Endothelial cell of umbilical vein (primary cell): Measurements from ENCODE around the gene CEACAM1. TPM values are rescaled to one million over a fixed set of nuclear protein-coding genes. Genes with fewer than 3 reads are reported as not detected.
"Not testable (repeated sequence)": the region's sequence is repeated elsewhere in the genome, so short reads cannot be mapped to it uniquely, and the experiment has no call there.

Experiments used
- BruUV-seq: library from RNA; stranded (reverse); fragments of 400-500 nt; replicated peaks from 2 replicates; lab custom pipeline; 2021; lab: Mats Ljungman, UMichigan
- CTCF ChIA-PET: fragments of 300-600, 350-600 bp; sonication (Branson Sonifier 250); formaldehyde crosslinking; loops from one replicate; lab custom pipeline; 2021; ENCODE audit warnings: antibody characterized with exemption, inconsistent platforms; lab: Charles Lee
- POLR2A ChIA-PET: fragments of 300-600, 350-600 bp; sonication (Branson Sonifier 250); formaldehyde crosslinking; loops from one replicate; lab custom pipeline; 2021; ENCODE audit warnings: antibody characterized with exemption, inconsistent platforms; lab: Charles Lee
- DNase-seq: peaks from one replicate; pipeline ENCODE4 v3.0.0-alpha.2; 2011; ENCODE audit warnings: low read depth, low spot score
- FAIRE-seq: peaks from 2 replicates; lab custom pipeline; 2011; peaks lifted over from hg19 to GRCh38; lab: Jason Lieb, UNC
- H2AFZ ChIP-seq: 2 replicates; pipeline ENCODE4 v1.6.0; 2012; ENCODE audit warnings: low read depth, low read length, control low read depth, inconsistent platforms
- H3K27ac ChIP-seq: 2 replicates; pipeline ENCODE4 v1.5.1; 2011; ENCODE audit warnings: low read depth, mild to moderate bottlenecking, control low read depth, low read length, moderate library complexity; ENCODE audit not compliant: insufficient read depth
- H3K27me3 ChIP-seq, 2 experiments: 2 replicates each; pipeline versions ENCODE4 v1.6.0 to v1.6.1; 2011; ENCODE audit warnings: low read length in 2 of 2, mixed read lengths in 1 of 2; ENCODE audit not compliant: control insufficient read depth in 2 of 2, insufficient read depth in 2 of 2
- H3K36me3 ChIP-seq, 2 experiments: 2 replicates in 1 of 2; 3 replicates in 1 of 2; pipeline ENCODE4 v1.5.1; 2011; ENCODE audit warnings: low read length in 2 of 2, mild to moderate bottlenecking in 1 of 2, moderate library complexity in 1 of 2; ENCODE audit not compliant: control insufficient read depth in 2 of 2, insufficient read depth in 2 of 2; ENCODE audit errors: extremely low read depth in 1 of 2
- H3K4me1 ChIP-seq: 3 replicates; pipeline ENCODE4 v1.5.1; 2011; ENCODE audit warnings: mild to moderate bottlenecking, low read length; ENCODE audit not compliant: control insufficient read depth, insufficient read depth; ENCODE audit errors: extremely low read depth
- H3K4me2 ChIP-seq: 2 replicates; pipeline ENCODE4 v1.6.1; 2011; ENCODE audit warnings: low read length, control low read depth, mixed read lengths; ENCODE audit not compliant: insufficient read depth
- H3K4me3 ChIP-seq, 3 experiments: fragments of 200-600 bp in 1 of 3; sonication (generic), shearing (Covaris generic) in 1 of 3; replicated peaks in 1 of 3; 2 replicates each; pipeline ENCODE4 v1.5.1; 2011 to 2016; ENCODE audit warnings: control low read depth in 3 of 3, low read length in 3 of 3, mild to moderate bottlenecking in 2 of 3, inconsistent platforms in 1 of 3, low read depth in 1 of 3, moderate library complexity in 1 of 3; ENCODE audit not compliant: insufficient read depth in 1 of 3
- H3K79me2 ChIP-seq: 2 replicates; pipeline ENCODE4 v1.6.0; 2012; ENCODE audit warnings: low read length, inconsistent platforms; ENCODE audit not compliant: control insufficient read depth, insufficient read depth
- H3K9ac ChIP-seq: replicated peaks from 2 replicates; pipeline ENCODE3; 2011; ENCODE audit warnings: low read length, control low read depth; ENCODE audit not compliant: insufficient read depth; ENCODE audit errors: extremely low read depth
- H3K9me1 ChIP-seq: replicated peaks from 3 replicates; pipeline ENCODE4 v1.6.0; 2011; ENCODE audit warnings: mild to moderate bottlenecking, low read length; ENCODE audit not compliant: control insufficient read depth, insufficient read depth; ENCODE audit errors: extremely low read depth
- H3K9me3 ChIP-seq: replicated peaks from 2 replicates; pipeline ENCODE4 v1.5.1; 2012; ENCODE audit warnings: low read length, inconsistent platforms; ENCODE audit not compliant: control insufficient read depth, insufficient read depth
- H4K20me1 ChIP-seq: replicated peaks from 2 replicates; pipeline ENCODE3; 2011; ENCODE audit warnings: mild to moderate bottlenecking, low read length; ENCODE audit not compliant: control insufficient read depth, insufficient read depth; ENCODE audit errors: extremely low read depth
- FOS ChIP-seq: IDR thresholded peaks from 2 replicates; pipeline ENCODE4 v1.6.1; 2011; ENCODE audit warnings: mild to moderate bottlenecking, low read length, moderate library complexity, borderline replicate concordance; ENCODE audit not compliant: insufficient read depth
- MYC ChIP-seq: IDR thresholded peaks from one replicate; pipeline ENCODE4 v1.6.1; 2011; ENCODE audit warnings: mild to moderate bottlenecking, low read depth, low read length
- POLR2A ChIP-seq: IDR thresholded peaks from 2 replicates; pipeline ENCODE4 v1.6.1; 2012; ENCODE audit warnings: low read depth, mild to moderate bottlenecking, control low read depth, low read length
- POLR2AphosphoS5 ChIP-seq: IDR thresholded peaks from 2 replicates; pipeline ENCODE4 v1.6.1; 2012; ENCODE audit warnings: low read depth, mild to moderate bottlenecking, control low read depth, low read length, moderate library complexity; ENCODE audit not compliant: insufficient read depth
- dilution Hi-C: fragments of 300-500 bp; cut with MboI; formaldehyde crosslinking; loops from one replicate; pipeline ENCODE4 v1.15.0; 2019; ENCODE audit warnings: low sequenced_read_pairs; ENCODE audit not compliant: extremely low pct_ligation_motif_present
- intact Hi-C: fragments of 100-400 bp; cut with micrococcal nuclease; formaldehyde crosslinking; loops from one replicate; pipeline ENCODE4 v1.10.0; 2022
- polyA plus RNA-seq, 4 experiments: library from polyadenylated mRNA; depleted of rRNA in 3 of 4; stranded (reverse) in 3 of 4; unstranded in 1 of 4; fragments of >200 nt; gene quantifications; 2 replicates each; pipeline versions ENCODE4 v1.2.1 to v1.2.3, GENCODE V29; 2011 to 2012; ENCODE audit warnings: missing spikeins in 1 of 4
- total RNA-seq: library from RNA; stranded (reverse); gene quantifications from 2 replicates; pipeline ENCODE4 v1.2.3, GENCODE V29; 2021
- TF ChIP-seq, protein P1 (sequence below): IDR thresholded peaks from 2 replicates; pipeline ENCODE4 v1.6.1; 2011; ENCODE audit not compliant: insufficient read depth, insufficient read length

The CEACAM1 gene
- total and polyA plus RNA-seq, 2 donors (not counting 3 experiments of a cell fraction or from before 2014, with no cell fraction given) = 3.5 to 3.6 TPM

DNA sequence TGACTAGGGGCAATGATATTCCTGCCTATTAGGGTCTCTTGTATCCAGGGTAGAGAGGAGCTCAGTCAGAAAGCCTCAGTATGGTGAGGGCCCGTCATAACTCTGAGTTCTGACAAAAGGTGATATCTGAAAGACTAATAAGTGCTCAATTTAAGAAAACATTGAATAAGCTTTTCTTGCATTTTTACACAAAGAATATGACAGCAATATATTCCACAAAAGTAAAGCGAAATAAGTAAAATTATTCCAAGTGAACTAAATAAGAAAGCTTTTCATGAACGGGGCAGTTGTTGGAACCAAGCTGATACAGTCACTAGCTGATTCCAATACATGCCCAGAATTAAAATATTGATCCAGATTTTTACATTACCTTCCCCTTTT, 40.5 kb downstream of the CEACAM1 start:
- no peaks in the 10 kb centered on the region for H4K20me1 ChIP-seq
- DNase-seq = no peak
- no TSS peak for BruUV-seq
- no peaks in the 10 kb centered on the region for H3K27me3 ChIP-seq
- ChIA-PET CTCF (interaction anchor here (1.5 to 1.9 kb wide), 2 partner anchors 11 to 47 kb away, joined by 3 to 7 read pairs; no protein-coding TSS in a partner anchor), POLR2A (interaction anchor here (0.9 kb wide), 1 partner anchor 41 kb away, joined by 3 read pairs; the partner anchor contains the start of gene CEACAM1)
- H3K27ac ChIP-seq = no peak overlapping the region
- no peak overlapping the region for H3K4me3 ChIP-seq
- intact Hi-C loops (no loop called here), dilution Hi-C loops (no loop called here)
- TF ChIP-seq, protein P1, sequence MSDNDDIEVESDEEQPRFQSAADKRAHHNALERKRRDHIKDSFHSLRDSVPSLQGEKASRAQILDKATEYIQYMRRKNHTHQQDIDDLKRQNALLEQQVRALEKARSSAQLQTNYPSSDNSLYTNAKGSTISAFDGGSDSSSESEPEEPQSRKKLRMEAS = no peak
- no peaks in the 10 kb centered on the region for H3K9me3 ChIP-seq
- no peak overlapping the region for H3K4me2 ChIP-seq
- no peaks in the 10 kb centered on the region for H3K79me2 ChIP-seq
- H3K9me1 ChIP-seq = no peaks in the 10 kb centered on the region
- no peak overlapping the region for H2AFZ ChIP-seq
- no peak for FAIRE-seq
- no peaks in the 10 kb centered on the region for H3K36me3 ChIP-seq
- H3K4me1 ChIP-seq = no peaks in the 10 kb centered on the region
- H3K9ac ChIP-seq = no peak overlapping the region

DNA sequence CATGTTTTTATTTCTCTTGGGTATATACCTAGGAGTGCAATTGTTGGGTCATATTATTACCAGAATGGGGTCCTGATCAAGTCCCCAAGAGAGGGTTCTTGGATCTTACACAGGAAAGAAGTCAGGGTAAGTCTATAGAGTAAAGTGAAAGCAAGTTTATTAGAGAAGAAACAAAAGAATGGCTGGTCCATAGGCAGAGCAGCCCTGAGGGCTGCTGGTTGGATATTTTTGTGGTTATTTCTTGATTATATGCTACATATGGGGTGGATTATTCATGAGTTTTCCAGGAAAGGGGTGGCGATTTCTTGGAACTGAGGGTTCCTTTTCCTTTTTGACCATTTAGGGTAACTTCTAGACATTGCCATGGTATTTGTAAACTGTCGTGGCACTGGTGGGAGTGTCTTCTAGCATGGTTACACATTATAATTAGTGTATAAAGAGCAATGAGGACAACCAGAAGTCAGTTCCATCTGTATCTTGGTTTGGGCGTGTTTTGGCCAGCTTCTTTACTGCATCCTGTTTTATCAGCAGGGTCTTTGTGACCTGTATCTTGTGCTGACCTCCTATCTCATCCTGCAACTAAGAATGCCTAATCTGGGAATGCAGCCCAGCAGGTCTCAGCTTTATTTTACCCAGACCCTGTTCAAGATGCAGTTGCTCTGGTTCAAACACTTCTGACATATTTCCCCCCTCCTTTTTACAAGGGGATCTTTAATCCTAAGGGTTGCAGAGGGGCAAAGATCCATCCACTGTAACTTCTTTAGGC, 41.1 kb downstream of the CEACAM1 start:
- no peak overlapping the region for H3K4me2 ChIP-seq
- H3K27me3 ChIP-seq = no peaks in the 10 kb centered on the region
- no peaks in the 10 kb centered on the region for H3K79me2 ChIP-seq
- intact Hi-C loops = no loop called here
- no peak for TF ChIP-seq POLR2A
- TF ChIP-seq, protein P1 = no peak
- TF ChIP-seq FOS = no peak
- no peak for TF ChIP-seq POLR2AphosphoS5
- TF ChIP-seq MYC = no peak
- dilution Hi-C loops = no loop called here
- no peaks in the 10 kb centered on the region for H3K36me3 ChIP-seq
- no peak overlapping the region for H2AFZ ChIP-seq
- no peaks in the 10 kb centered on the region for H3K4me1 ChIP-seq
- H3K27ac ChIP-seq = no peak overlapping the region
- ChIA-PET POLR2A (interaction anchor here (0.9 kb wide), 1 partner anchor 41 kb away, joined by 3 read pairs; the partner anchor contains the start of gene CEACAM1), CTCF (interaction anchor here (1.5 to 1.9 kb wide), 2 partner anchors 12 to 46 kb away, joined by 3 to 7 read pairs; no protein-coding TSS in a partner anchor)
- H3K9ac ChIP-seq = no peak overlapping the region
- no peaks in the 10 kb centered on the region for H3K9me1 ChIP-seq
- H3K9me3 ChIP-seq = no peaks in the 10 kb centered on the region
- no peaks in the 10 kb centered on the region for H4K20me1 ChIP-seq
- DNase-seq (no peak), FAIRE-seq (no peak)
- no TSS peak for BruUV-seq
- no peak overlapping the region for H3K4me3 ChIP-seq

DNA sequence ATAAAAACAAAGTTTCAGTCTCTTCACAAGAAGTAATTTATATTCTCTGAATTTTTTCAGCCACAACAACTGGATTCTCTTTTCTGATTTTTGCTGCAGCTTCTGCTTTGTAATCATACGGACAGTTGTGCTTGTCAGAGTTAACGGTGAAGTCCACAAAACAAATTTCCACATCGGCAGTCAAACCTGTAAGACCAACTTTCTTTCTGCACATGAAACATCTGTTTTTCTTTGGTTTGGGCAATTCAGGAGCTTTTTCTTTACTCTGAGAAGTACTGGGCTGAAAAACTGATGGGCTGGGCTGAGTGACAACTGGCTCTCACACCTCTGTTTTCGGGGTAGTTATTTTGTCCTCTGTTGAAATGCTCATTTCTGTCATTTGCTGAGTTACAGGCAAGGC, 43.2 kb downstream of the CEACAM1 start:
- CTCF ChIA-PET, FAIRE-seq, H3K4me1 ChIP-seq, H3K9me3 ChIP-seq, intact Hi-C loops, H3K4me2 ChIP-seq, H4K20me1 ChIP-seq, H3K79me2 ChIP-seq, POLR2A ChIA-PET, H3K27me3 ChIP-seq, H3K36me3 ChIP-seq, H2AFZ ChIP-seq, dilution Hi-C loops, H3K4me3 ChIP-seq, BruUV-seq, H3K9ac ChIP-seq, DNase-seq, H3K27ac ChIP-seq, H3K9me1 ChIP-seq: not testable (repeated sequence)
